ENCODE results near the gene VRTN. TPM values are rescaled to one million over a fixed set of nuclear protein-coding genes. Genes with fewer than 3 reads are reported as not detected.

VRTN gene
- total and polyA plus RNA-seq, 2 of the 13 experiments (the other 11 are each of a cell fraction or from before 2014, with no cell fraction given): not detected

DNA sequence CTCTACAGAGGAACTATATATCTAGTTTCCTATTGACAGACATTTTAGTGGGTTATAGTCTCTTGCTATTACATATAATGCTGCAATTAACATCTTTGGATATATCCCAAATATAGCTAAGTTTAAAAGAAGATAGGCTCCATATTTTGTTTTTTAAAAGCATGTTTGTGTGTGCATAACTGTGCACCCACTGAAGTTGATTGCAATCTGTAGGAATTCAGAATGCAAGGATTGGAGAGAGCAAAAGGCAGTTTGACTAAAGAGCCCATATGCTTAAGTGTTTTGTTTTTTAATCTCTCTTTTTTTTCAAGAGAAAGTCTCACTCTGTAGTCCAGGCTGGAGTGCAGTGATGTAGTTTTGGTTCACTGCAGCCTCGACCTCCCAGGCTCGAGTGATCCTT, 36.1 kb upstream of the VRTN start:
- ATAC-seq (no peak), FAIRE-seq (no peak), DNase-seq (ENCODE audit: low spot score) (no peak)
- Histone ChIP-seq H4K20me1 (ENCODE audit: insufficient read depth, low read length) (no peaks in the 10 kb centered on the region), H3K9ac (ENCODE audit: insufficient read depth, low read depth, low read length) (no peak overlapping the region), H2AFZ (ENCODE audit: low read length) (no peak overlapping the region), H3K36me3 (replicated peaks in 1 of 2; ENCODE audit: control insufficient read depth in 1 of 2, insufficient read depth in 2 of 2, low read length in 2 of 2) (no peaks in the 10 kb centered on the region), H3K4me2 (ENCODE audit: low read depth, low read length) (no peak overlapping the region), H3K4me1 (ENCODE audit: insufficient read depth, low read length) (peaks cover 12% of the 10 kb centered on the region; the same call in 1 of the 2 replicates), H3K4me3 (replicated peaks in 1 of 3; ENCODE audit: insufficient read depth in 1 of 3, low read depth in 2 of 3, low read length in 3 of 3) (no peak overlapping the region), H3K27ac (ENCODE audit: extremely low read length, insufficient read depth, low read length) (no peak overlapping the region), H3K27me3 (ENCODE audit: control insufficient read depth in 1 of 2, insufficient read depth in 2 of 2, low read length in 2 of 2) (peaks cover 0 to 5% of the 10 kb centered on the region in 2 experiments; a peak in 2 of 5 replicates), H3K79me2 (ENCODE audit: insufficient read depth, low read length) (no peaks in the 10 kb centered on the region), H3K9me3 (ENCODE audit: low read length) (no peaks in the 10 kb centered on the region)
- in situ Hi-C loops (cut with HindIII; ENCODE audit: extremely low pct_ligation_motif_present, low pct_unique_long_range_greater_than_20kb): no loop called here
- BruUV-seq (replicated peaks): no TSS peak
- ChIA-PET CTCF (ENCODE audit: low intra/inter-chr PET ratio, low total read pairs) (no interaction called here), POLR2A (interaction anchor here (1.4 kb wide), 1 partner anchor 9 kb away, joined by 6 read pairs; the partner anchor contains the start of gene ABCD4)
- intact Hi-C loops (cut with micrococcal nuclease; ENCODE audit: unreplicated experiment): no loop called here
- 3% methylated on average over 2 of the region's 2 CpGs for WGBS (ENCODE audit: low lambda C conversion rate)
- TF ChIP-seq ZNF12 (CRISPR knock-in tag; IDR thresholded peaks at IDR 0.05): no peak
- TF ChIP-seq, protein P1, sequence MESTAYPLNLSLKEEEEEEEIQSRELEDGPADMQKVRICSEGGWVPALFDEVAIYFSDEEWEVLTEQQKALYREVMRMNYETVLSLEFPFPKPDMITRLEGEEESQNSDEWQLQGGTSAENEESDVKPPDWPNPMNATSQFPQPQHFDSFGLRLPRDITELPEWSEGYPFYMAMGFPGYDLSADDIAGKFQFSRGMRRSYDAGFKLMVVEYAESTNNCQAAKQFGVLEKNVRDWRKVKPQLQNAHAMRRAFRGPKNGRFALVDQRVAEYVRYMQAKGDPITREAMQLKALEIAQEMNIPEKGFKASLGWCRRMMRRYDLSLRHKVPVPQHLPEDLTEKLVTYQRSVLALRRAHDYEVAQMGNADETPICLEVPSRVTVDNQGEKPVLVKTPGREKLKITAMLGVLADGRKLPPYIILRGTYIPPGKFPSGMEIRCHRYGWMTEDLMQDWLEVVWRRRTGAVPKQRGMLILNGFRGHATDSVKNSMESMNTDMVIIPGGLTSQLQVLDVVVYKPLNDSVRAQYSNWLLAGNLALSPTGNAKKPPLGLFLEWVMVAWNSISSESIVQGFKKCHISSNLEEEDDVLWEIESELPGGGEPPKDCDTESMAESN (CRISPR knock-in tag; conservative IDR thresholded peaks at IDR 0.05): no peak
- TF ChIP-seq, protein P2, sequence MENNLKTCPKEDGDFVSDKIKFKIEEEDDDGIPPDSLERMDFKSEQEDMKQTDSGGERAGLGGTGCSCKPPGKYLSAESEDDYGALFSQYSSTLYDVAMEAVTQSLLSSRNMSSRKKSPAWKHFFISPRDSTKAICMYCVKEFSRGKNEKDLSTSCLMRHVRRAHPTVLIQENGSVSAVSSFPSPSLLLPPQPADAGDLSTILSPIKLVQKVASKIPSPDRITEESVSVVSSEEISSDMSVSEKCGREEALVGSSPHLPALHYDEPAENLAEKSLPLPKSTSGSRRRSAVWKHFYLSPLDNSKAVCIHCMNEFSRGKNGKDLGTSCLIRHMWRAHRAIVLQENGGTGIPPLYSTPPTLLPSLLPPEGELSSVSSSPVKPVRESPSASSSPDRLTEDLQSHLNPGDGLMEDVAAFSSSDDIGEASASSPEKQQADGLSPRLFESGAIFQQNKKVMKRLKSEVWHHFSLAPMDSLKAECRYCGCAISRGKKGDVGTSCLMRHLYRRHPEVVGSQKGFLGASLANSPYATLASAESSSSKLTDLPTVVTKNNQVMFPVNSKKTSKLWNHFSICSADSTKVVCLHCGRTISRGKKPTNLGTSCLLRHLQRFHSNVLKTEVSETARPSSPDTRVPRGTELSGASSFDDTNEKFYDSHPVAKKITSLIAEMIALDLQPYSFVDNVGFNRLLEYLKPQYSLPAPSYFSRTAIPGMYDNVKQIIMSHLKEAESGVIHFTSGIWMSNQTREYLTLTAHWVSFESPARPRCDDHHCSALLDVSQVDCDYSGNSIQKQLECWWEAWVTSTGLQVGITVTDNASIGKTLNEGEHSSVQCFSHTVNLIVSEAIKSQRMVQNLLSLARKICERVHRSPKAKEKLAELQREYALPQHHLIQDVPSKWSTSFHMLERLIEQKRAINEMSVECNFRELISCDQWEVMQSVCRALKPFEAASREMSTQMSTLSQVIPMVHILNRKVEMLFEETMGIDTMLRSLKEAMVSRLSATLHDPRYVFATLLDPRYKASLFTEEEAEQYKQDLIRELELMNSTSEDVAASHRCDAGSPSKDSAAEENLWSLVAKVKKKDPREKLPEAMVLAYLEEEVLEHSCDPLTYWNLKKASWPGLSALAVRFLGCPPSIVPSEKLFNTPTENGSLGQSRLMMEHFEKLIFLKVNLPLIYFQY (CRISPR knock-in tag; IDR thresholded peaks at IDR 0.05; ENCODE audit: borderline replicate concordance): no peak
- no peak for TF ChIP-seq NR2F1 (CRISPR knock-in tag; IDR thresholded peaks at IDR 0.05)
- TF ChIP-seq, protein P3, sequence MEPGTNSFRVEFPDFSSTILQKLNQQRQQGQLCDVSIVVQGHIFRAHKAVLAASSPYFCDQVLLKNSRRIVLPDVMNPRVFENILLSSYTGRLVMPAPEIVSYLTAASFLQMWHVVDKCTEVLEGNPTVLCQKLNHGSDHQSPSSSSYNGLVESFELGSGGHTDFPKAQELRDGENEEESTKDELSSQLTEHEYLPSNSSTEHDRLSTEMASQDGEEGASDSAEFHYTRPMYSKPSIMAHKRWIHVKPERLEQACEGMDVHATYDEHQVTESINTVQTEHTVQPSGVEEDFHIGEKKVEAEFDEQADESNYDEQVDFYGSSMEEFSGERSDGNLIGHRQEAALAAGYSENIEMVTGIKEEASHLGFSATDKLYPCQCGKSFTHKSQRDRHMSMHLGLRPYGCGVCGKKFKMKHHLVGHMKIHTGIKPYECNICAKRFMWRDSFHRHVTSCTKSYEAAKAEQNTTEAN (CRISPR knock-in tag; conservative IDR thresholded peaks at IDR 0.05): no peak
- TF ChIP-seq, protein P4, sequence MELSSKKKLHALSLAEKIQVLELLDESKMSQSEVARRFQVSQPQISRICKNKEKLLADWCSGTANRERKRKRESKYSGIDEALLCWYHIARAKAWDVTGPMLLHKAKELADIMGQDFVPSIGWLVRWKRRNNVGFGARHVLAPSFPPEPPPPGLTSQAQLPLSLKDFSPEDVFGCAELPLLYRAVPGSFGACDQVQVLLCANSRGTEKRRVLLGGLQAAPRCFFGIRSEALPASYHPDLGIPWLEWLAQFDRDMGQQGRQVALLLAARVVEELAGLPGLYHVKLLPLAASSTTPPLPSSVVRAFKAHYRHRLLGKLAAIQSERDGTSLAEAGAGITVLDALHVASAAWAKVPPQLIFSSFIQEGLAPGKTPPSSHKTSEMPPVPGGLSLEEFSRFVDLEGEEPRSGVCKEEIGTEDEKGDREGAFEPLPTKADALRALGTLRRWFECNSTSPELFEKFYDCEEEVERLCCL (CRISPR knock-in tag; IDR thresholded peaks at IDR 0.05; ENCODE audit: borderline replicate concordance): no peak
- TF ChIP-seq, protein P5, sequence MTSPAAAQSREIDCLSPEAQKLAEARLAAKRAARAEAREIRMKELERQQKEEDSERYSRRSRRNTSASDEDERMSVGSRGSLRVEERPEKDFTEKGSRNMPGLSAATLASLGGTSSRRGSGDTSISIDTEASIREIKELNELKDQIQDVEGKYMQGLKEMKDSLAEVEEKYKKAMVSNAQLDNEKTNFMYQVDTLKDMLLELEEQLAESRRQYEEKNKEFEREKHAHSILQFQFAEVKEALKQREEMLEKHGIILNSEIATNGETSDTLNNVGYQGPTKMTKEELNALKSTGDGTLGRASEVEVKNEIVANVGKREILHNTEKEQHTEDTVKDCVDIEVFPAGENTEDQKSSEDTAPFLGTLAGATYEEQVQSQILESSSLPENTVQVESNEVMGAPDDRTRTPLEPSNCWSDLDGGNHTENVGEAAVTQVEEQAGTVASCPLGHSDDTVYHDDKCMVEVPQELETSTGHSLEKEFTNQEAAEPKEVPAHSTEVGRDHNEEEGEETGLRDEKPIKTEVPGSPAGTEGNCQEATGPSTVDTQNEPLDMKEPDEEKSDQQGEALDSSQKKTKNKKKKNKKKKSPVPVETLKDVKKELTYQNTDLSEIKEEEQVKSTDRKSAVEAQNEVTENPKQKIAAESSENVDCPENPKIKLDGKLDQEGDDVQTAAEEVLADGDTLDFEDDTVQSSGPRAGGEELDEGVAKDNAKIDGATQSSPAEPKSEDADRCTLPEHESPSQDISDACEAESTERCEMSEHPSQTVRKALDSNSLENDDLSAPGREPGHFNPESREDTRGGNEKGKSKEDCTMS (CRISPR knock-in tag; conservative IDR thresholded peaks at IDR 0.05): no peak
- TF ChIP-seq, protein P6, sequence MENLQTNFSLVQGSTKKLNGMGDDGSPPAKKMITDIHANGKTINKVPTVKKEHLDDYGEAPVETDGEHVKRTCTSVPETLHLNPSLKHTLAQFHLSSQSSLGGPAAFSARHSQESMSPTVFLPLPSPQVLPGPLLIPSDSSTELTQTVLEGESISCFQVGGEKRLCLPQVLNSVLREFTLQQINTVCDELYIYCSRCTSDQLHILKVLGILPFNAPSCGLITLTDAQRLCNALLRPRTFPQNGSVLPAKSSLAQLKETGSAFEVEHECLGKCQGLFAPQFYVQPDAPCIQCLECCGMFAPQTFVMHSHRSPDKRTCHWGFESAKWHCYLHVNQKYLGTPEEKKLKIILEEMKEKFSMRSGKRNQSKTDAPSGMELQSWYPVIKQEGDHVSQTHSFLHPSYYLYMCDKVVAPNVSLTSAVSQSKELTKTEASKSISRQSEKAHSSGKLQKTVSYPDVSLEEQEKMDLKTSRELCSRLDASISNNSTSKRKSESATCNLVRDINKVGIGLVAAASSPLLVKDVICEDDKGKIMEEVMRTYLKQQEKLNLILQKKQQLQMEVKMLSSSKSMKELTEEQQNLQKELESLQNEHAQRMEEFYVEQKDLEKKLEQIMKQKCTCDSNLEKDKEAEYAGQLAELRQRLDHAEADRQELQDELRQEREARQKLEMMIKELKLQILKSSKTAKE (CRISPR knock-in tag; IDR thresholded peaks at IDR 0.05; ENCODE audit: borderline replicate concordance): no peak
- TF ChIP-seq ZNF709 (CRISPR knock-in tag; IDR thresholded peaks at IDR 0.05): no peak

Data from HepG2 (cell line).